ENCODE measurements around the gene MCHR1. TPM values are rescaled to one million over a fixed set of nuclear protein-coding genes. Genes with fewer than 3 reads are reported as not detected.

MCHR1 gene, protein sequence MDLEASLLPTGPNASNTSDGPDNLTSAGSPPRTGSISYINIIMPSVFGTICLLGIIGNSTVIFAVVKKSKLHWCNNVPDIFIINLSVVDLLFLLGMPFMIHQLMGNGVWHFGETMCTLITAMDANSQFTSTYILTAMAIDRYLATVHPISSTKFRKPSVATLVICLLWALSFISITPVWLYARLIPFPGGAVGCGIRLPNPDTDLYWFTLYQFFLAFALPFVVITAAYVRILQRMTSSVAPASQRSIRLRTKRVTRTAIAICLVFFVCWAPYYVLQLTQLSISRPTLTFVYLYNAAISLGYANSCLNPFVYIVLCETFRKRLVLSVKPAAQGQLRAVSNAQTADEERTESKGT
- polyA plus RNA-seq (2011; rRNA removed), result not detected in 2 replicates
- 0.05 and 0.09 TPM in 2 replicates for polyA plus RNA-seq (2012; cell fraction: cytosol; rRNA removed)
- polyA plus RNA-seq (2012; cell fraction: nucleus; rRNA removed), result 0.28 TPM in 1 of 2 replicates, not detected in the other
- polyA plus RNA-seq (2017; fragmentation: RNase III; extraction: RNeasy Plus Mini Kit Qiagen cat#74134 plus additional on column Dnase treatment), result not detected in 3 replicates
- 0.33 TPM in 1 of 2 replicates, not detected in the other for polyA minus RNA-seq (2011; rRNA and poly(A)+ RNA removed)

DNA sequence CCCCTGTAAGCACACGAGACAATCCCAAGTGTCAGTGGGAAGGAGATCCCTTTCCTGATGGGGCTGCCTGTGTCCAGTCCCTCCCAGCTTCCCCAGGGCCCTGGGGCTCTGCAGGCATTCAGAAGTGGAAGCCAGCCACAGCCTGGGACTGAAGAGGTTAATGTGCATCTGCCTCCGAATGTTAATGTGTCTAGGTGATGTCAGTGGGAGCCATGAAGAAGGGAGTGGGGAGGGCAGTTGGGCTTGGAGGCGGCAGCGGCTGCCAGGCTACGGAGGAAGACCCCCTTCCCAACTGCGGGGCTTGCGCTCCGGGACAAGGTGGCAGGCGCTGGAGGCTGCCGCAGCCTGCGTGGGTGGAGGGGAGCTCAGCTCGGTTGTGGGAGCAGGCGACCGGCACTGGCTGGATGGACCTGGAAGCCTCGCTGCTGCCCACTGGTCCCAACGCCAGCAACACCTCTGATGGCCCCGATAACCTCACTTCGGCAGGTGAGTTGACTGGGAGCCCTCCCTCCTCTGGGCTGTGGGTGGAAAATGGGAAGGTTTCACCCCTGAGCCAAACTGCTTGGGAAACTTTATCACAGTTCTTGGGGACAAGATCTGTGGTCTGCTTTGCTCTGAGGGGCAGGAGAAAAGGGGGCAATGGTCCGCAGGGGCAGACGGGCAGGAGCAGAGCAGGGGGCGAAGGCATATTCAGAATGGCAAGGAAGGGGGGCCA lies at the start of gene MCHR1:
Gene MCHR1, plus strand, starts transcription at position 236 of the 715 bp plus-strand sequence. Its CDS starts 169 bp downstream, at position 405.
- no peak within 1 kb of the TSS; a peak in 1 of 6 replicates for H3K27ac ChIP-seq

DNA sequence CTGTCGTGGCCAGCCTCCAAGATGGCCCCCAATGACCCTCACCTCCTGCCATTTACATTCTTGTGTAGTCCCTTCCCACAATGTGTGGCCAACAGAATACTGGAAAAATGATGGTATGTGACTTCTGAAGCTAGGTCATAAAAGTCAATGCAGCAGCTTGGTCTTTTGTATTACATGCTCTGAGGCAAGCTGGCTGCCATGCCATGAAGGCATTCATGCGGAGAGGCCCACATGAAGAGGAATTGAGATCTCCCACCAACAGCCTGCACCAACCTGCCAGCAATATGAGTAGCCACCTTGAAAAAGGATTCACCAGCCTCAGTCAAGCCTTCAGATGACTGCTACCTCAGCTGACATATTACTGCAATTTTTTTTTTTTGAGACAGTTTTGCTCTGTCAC lies 47.4 kb upstream of the MCHR1 start:
- Histone ChIP-seq H3K9me3 (no peaks in the 10 kb centered on the region), H3K27ac (no peak overlapping the region), H3K4me3 (no peak overlapping the region), H3K4me2 (peak overlapping the region; percentile 86; the same call in 1 of the 3 replicates), H3K4me1 (peaks cover 67% of the 10 kb centered on the region)
- CTCF ChIA-PET, result interaction anchor here (0.7 to 2.3 kb wide), 2 partner anchors 97 to 144 kb away, joined by 4 to 5 read pairs; no protein-coding TSS in a partner anchor
- ATAC-seq (no peak), DNase-seq (ENCODE audit: low read depth in 1 of 2, low spot score in 1 of 2) (no peak), FAIRE-seq (no peak)
- TF ChIP-seq ZSCAN20 (CRISPR knock-in tag; IDR thresholded peaks at IDR 0.05), result no peak
- no peak for TF ChIP-seq TFCP2L1 (CRISPR knock-in tag; IDR thresholded peaks at IDR 0.05)
- no peak for TF ChIP-seq ZNF302 (CRISPR knock-in tag; IDR thresholded peaks at IDR 0.05)
- no peak for TF ChIP-seq RNF2 (IDR thresholded peaks at IDR 0.05; ENCODE audit: borderline replicate concordance, low read depth)
- TF ChIP-seq FOXS1 (CRISPR knock-in tag; IDR thresholded peaks at IDR 0.05), result no peak
- no peak for TF ChIP-seq RAD21 (conservative IDR thresholded peaks at IDR 0.05 in 1 of 2, IDR thresholded peaks at IDR 0.05 in 1 of 2)
- TF ChIP-seq CBX8 (IDR thresholded peaks at IDR 0.05), result no peak
- TF ChIP-seq RFX5 (IDR thresholded peaks at IDR 0.05), result no peak
- POLR2A ChIA-PET, result no interaction called here
- 98% methylated on average over 2 of the region's 2 CpGs for WGBS (ENCODE audit: missing lambda C conversion rate)

More for the DNA sequence above, at the start of gene MCHR1:
- DNase-seq (ENCODE audit: low read depth in 1 of 2, low spot score in 1 of 2) (no peak), ATAC-seq (no peak), FAIRE-seq (no peak)
- TF ChIP-seq HOXB13 (CRISPR knock-in tag; IDR thresholded peaks at IDR 0.05; ENCODE audit: low read depth), result no peak
- TF ChIP-seq E2F6 (IDR thresholded peaks at IDR 0.05; ENCODE audit: borderline replicate concordance, low read depth), result no peak
- no peak for TF ChIP-seq ZFP36 (IDR thresholded peaks at IDR 0.05; ENCODE audit: borderline replicate concordance, partially characterized antibody)
- TF ChIP-seq MAFK (IDR thresholded peaks at IDR 0.05; ENCODE audit: partially characterized antibody), result no peak
- H3K4me2 ChIP-seq, result no peak within 1 kb of the TSS
- WGBS (ENCODE audit: missing lambda C conversion rate), result 84% methylated on average over 12 of the region's 21 CpGs
- H3K4me3 ChIP-seq, result no peak within 1 kb of the TSS
- H3K4me1 ChIP-seq, result peaks cover 8% of the 10 kb centered on the region
- ChIA-PET CTCF (interaction anchor here (0.7 kb wide), 1 partner anchor 11 kb away, joined by 3 read pairs; no protein-coding TSS in a partner anchor), POLR2A (interaction anchor here (0.5 kb wide), 1 partner anchor 178 kb away, joined by 4 read pairs; the partner anchor contains the start of gene XPNPEP3)
- no peaks in the 10 kb centered on the region for H3K9me3 ChIP-seq

- Histone ChIP-seq H3K4me2 (peak overlapping the region; percentile 86; the same call in 2 of the 3 replicates), H3K4me1 (peaks cover 68% of the 10 kb centered on the region), H3K27ac (no peak overlapping the region), H3K9me3 (no peaks in the 10 kb centered on the region), H3K4me3 (no peak overlapping the region)
- ATAC-seq, result no peak
- ChIA-PET POLR2A (no interaction called here), CTCF (interaction anchor here (0.9 to 2.3 kb wide), 5 partner anchors 13 to 196 kb away, joined by 3 to 8 read pairs (median 4); no protein-coding TSS in a partner anchor)
- 91% methylated on average over 3 of the region's 3 CpGs for WGBS (ENCODE audit: missing lambda C conversion rate)
- no peak for FAIRE-seq
- DNase-seq (ENCODE audit: low read depth in 1 of 2, low spot score in 1 of 2), result no peak
- TF ChIP-seq EP300 (IDR thresholded peaks at IDR 0.05), result no peak
- no peak for TF ChIP-seq TP53 (CRISPR knock-in tag; IDR thresholded peaks at IDR 0.05)
- no peak for TF ChIP-seq MAZ (IDR thresholded peaks at IDR 0.05; ENCODE audit: borderline replicate concordance, low read depth, low read length)
- TF ChIP-seq CHD2 (IDR thresholded peaks at IDR 0.05; ENCODE audit: low read length, partially characterized antibody), result no peak
- no peak for TF ChIP-seq ATOH8 (CRISPR knock-in tag; IDR thresholded peaks at IDR 0.05; ENCODE audit: low read depth)
- no peak for TF ChIP-seq HOXB5 (CRISPR knock-in tag; IDR thresholded peaks at IDR 0.05)
- TF ChIP-seq, protein P1, sequence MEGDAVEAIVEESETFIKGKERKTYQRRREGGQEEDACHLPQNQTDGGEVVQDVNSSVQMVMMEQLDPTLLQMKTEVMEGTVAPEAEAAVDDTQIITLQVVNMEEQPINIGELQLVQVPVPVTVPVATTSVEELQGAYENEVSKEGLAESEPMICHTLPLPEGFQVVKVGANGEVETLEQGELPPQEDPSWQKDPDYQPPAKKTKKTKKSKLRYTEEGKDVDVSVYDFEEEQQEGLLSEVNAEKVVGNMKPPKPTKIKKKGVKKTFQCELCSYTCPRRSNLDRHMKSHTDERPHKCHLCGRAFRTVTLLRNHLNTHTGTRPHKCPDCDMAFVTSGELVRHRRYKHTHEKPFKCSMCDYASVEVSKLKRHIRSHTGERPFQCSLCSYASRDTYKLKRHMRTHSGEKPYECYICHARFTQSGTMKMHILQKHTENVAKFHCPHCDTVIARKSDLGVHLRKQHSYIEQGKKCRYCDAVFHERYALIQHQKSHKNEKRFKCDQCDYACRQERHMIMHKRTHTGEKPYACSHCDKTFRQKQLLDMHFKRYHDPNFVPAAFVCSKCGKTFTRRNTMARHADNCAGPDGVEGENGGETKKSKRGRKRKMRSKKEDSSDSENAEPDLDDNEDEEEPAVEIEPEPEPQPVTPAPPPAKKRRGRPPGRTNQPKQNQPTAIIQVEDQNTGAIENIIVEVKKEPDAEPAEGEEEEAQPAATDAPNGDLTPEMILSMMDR (IDR thresholded peaks at IDR 0.05), result no peak
- TF ChIP-seq ZNF302 (CRISPR knock-in tag; IDR thresholded peaks at IDR 0.05), result no peak
- TF ChIP-seq RARB (CRISPR knock-in tag; IDR thresholded peaks at IDR 0.05), result no peak
- TF ChIP-seq, protein P2, sequence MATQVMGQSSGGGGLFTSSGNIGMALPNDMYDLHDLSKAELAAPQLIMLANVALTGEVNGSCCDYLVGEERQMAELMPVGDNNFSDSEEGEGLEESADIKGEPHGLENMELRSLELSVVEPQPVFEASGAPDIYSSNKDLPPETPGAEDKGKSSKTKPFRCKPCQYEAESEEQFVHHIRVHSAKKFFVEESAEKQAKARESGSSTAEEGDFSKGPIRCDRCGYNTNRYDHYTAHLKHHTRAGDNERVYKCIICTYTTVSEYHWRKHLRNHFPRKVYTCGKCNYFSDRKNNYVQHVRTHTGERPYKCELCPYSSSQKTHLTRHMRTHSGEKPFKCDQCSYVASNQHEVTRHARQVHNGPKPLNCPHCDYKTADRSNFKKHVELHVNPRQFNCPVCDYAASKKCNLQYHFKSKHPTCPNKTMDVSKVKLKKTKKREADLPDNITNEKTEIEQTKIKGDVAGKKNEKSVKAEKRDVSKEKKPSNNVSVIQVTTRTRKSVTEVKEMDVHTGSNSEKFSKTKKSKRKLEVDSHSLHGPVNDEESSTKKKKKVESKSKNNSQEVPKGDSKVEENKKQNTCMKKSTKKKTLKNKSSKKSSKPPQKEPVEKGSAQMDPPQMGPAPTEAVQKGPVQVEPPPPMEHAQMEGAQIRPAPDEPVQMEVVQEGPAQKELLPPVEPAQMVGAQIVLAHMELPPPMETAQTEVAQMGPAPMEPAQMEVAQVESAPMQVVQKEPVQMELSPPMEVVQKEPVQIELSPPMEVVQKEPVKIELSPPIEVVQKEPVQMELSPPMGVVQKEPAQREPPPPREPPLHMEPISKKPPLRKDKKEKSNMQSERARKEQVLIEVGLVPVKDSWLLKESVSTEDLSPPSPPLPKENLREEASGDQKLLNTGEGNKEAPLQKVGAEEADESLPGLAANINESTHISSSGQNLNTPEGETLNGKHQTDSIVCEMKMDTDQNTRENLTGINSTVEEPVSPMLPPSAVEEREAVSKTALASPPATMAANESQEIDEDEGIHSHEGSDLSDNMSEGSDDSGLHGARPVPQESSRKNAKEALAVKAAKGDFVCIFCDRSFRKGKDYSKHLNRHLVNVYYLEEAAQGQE (IDR thresholded peaks at IDR 0.05), result no peak
- TF ChIP-seq HDAC2 (IDR thresholded peaks at IDR 0.05), result no peak
These were observed 46.2 kb upstream of the MCHR1 start for GRCh38 chr22:40633036-40633435.

Measured in A549 (cell line).